BLaER1 (cell line): ENCODE data around the gene MRPS27.
"Not testable (repeated sequence)": the region's sequence is repeated elsewhere in the genome, so short reads cannot be mapped to it uniquely, and the experiment has no call there.

Source experiments
- H3K27ac ChIP-seq: shearing (Covaris generic); formaldehyde crosslinking; 2 replicates; pipeline ENCODE4 v1.8.1; 2022
- H3K27me3 ChIP-seq: shearing (Covaris generic); formaldehyde crosslinking; 2 replicates; pipeline ENCODE4 v1.8.1; 2022
- H3K36me3 ChIP-seq: shearing (Covaris generic); formaldehyde crosslinking; 2 replicates; pipeline ENCODE4 v1.8.1; 2022
- H3K4me1 ChIP-seq: shearing (Covaris generic); formaldehyde crosslinking; 2 replicates; pipeline ENCODE4 v1.8.1; 2022
- H3K4me2 ChIP-seq: shearing (Covaris generic); formaldehyde crosslinking; 2 replicates; pipeline ENCODE4 v1.8.1; 2022
- H3K4me3 ChIP-seq: shearing (Covaris generic); formaldehyde crosslinking; 2 replicates; pipeline ENCODE4 v1.8.1; 2022
- H3K9ac ChIP-seq: shearing (Covaris generic); formaldehyde crosslinking; 2 replicates; pipeline ENCODE4 v1.8.1; 2022
- H3K9me3 ChIP-seq: shearing (Covaris generic); formaldehyde crosslinking; 2 replicates; pipeline ENCODE4 v1.8.1; 2022
- H4K20me1 ChIP-seq: shearing (Covaris generic); formaldehyde crosslinking; 2 replicates; pipeline ENCODE4 v1.8.1; 2022
- Cebpa-rat ChIP-seq: shearing (Covaris generic); IDR thresholded peaks from 2 replicates; pipeline ENCODE4 v1.8.1; 2022

Gene MRPS27

DNA sequence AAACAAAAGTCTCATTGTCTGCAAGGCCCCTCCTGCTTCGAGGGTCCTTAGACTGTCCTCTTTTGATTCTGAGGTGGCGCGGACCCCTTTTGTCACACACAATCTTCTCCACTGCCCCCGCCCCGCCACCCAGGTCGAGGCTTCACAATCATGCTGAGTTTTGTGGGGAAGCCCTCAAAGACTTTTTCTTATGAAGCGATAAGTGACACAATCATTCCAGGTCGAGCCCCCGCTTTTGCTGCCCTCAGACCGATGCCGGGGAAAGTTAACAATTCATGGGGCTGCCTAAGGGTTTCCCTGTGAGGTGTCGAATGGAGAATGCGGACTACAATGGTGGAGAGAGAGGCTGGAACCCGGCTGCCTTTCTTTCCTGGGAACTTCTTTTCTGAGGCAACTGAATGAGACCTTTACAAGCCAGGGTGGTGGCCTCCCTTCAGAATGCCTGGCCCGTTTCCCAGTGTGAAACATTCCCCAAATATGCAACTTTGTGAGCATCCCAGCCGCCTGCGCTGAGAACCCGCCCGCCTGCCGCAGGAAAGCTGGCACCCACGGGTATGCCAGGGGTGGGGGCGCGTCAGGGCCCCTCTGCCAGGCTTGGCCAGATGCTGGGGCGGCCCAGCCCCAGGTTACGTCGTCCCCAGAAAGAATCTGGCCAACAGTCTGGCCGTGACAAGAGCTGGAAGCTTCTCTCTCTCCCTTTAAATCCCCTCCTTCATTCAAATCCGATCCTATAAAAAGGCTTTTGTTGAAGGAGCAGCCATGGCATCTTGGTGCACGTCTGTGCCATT lies 140.8 kb downstream of the MRPS27 start:
- Histone ChIP-seq H3K9me3 (no peaks in the 10 kb centered on the region), H3K4me2 (no peak overlapping the region), H4K20me1 (no peaks in the 10 kb centered on the region), H3K27me3 (no peaks in the 10 kb centered on the region), H3K9ac (no peak overlapping the region), H3K4me1 (no peaks in the 10 kb centered on the region), H3K27ac (no peak overlapping the region), H3K4me3 (no peak overlapping the region), H3K36me3 (peaks cover 36% of the 10 kb centered on the region)
- TF ChIP-seq Cebpa-rat: no peak

DNA sequence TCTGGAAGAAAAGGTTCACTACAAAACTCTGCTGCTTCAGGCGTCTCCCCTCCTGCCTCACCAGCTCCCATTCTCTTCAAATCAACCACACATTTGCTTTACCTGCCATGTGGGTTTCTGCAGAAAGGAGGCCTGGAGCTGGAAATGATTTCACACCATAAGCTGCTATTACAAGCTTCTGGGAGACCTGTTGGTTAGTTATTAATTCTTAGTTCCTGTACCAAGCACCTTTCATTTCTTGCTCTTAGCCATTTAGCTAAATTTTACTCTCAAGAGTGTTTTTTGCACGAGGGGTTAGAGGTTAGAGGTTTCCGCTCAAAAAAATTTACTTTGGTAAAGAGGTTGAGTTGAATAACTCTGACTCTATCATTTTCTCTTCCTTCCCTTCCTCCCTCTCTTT lies 142.5 kb downstream of the MRPS27 start:
- no peaks in the 10 kb centered on the region for H4K20me1 ChIP-seq
- no peaks in the 10 kb centered on the region for H3K9me3 ChIP-seq
- H3K27ac ChIP-seq: no peak overlapping the region
- 0 out of 2 replicates have a peak, but pooled peaks cover 5% of the 10 kb centered on the region for H3K4me1 ChIP-seq
- no peaks in the 10 kb centered on the region for H3K27me3 ChIP-seq
- TF ChIP-seq Cebpa-rat: no peak
- H3K4me2 ChIP-seq: no peak overlapping the region
- no peak overlapping the region for H3K4me3 ChIP-seq
- H3K9ac ChIP-seq: no peak overlapping the region
- H3K36me3 ChIP-seq: peaks cover 24% of the 10 kb centered on the region; the same call in 1 of the 2 replicates

DNA sequence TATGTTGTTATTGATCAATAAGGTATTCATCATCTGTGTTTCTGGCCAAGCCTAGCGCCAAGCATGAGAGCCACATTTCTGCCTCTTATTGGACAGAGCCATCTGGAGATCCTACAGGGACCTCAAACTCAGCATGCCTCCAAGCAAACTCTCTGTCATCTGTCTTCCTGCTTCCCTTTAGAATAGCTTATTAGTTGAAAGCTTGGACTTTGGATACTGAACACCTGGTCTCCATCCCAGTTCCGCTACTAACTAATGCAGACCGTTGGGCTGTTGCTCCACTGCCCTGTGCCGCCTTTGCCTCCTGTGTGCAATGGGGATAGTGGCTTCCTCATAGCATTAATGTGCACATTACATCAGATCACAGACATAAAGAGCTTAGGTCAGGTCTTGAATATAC lies 147.3 kb downstream of the MRPS27 start:
- Histone ChIP-seq H3K4me2 (no peak overlapping the region), H3K27me3 (no peaks in the 10 kb centered on the region), H3K4me1 (0 out of 2 replicates have a peak, but pooled peaks cover 5% of the 10 kb centered on the region), H3K9me3 (no peaks in the 10 kb centered on the region), H4K20me1 (no peaks in the 10 kb centered on the region), H3K9ac (no peak overlapping the region), H3K4me3 (no peak overlapping the region), H3K36me3 (0 out of 2 replicates have a peak, but pooled peaks cover 11% of the 10 kb centered on the region), H3K27ac (no peak overlapping the region)
- TF ChIP-seq Cebpa-rat: no peak

GRCh38 chr5:72171667-72172066 lies 148.4 kb downstream of the MRPS27 start:
- Histone ChIP-seq H4K20me1 (no peaks in the 10 kb centered on the region), H3K4me1 (0 out of 2 replicates have a peak, but pooled peaks cover 5% of the 10 kb centered on the region), H3K9me3 (no peaks in the 10 kb centered on the region), H3K9ac (no peak overlapping the region), H3K36me3 (0 out of 2 replicates have a peak, but pooled peaks cover 7% of the 10 kb centered on the region), H3K4me2 (no peak overlapping the region), H3K27me3 (no peaks in the 10 kb centered on the region), H3K4me3 (no peak overlapping the region), H3K27ac (no peak overlapping the region)
- TF ChIP-seq Cebpa-rat: no peak

DNA sequence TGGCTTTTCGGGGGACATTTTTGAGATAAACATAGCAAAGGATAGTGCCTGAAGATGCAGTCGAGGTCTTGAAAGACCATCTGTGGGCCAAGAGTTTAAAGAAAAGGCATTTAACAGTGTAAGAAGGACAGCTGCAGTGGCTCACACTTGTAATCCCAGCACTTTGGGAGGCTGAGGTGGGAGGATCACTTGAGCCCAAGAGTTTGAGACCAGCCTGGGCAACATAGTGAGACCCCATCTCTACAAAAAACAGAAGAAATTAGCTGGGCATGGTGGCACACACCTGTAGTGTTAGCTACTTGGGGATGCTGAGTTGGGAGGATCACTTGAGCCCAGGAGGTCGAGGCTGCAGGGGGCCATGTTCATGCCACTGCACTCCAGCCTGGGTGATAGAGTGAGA lies 148.9 kb downstream of the MRPS27 start:
- not testable (repeated sequence) for H3K4me2 ChIP-seq

DNA sequence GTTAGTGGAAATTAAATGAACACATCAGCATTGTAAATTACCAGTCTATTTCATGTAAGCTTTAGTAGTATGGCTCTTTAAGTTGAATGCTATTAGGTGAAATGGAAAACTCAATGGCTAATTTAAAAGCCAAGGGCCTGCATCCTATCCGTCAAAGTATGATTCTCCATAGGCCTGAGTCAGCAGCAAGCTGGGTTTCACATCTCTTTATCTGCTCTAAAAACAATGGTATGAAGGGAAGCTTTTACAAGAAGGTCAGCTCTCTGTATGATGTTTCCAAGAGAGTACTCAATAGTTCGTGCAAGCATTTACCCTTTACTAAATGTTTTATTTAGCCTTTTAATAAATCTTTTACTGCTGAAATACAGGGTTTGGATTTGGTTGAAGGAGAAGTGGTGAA lies 149.9 kb downstream of the MRPS27 start:
- H3K9me3 ChIP-seq: no peaks in the 10 kb centered on the region
- TF ChIP-seq Cebpa-rat: no peak
- no peak overlapping the region for H3K4me2 ChIP-seq
- H3K4me3 ChIP-seq: no peak overlapping the region
- no peak overlapping the region for H3K27ac ChIP-seq
- 0 out of 2 replicates have a peak, but pooled peaks cover 5% of the 10 kb centered on the region for H3K4me1 ChIP-seq
- H3K27me3 ChIP-seq: no peaks in the 10 kb centered on the region
- no peak overlapping the region for H3K9ac ChIP-seq
- peaks cover 12% of the 10 kb centered on the region; the same call in 1 of the 2 replicates for H3K36me3 ChIP-seq
- H4K20me1 ChIP-seq: no peaks in the 10 kb centered on the region

More for the DNA sequence above, 148.9 kb downstream of the MRPS27 start:
- not testable (repeated sequence) for H4K20me1 ChIP-seq, H3K9ac ChIP-seq, H3K27ac ChIP-seq, H3K4me3 ChIP-seq, H3K9me3 ChIP-seq, H3K4me1 ChIP-seq, H3K27me3 ChIP-seq
- H3K36me3 ChIP-seq: peaks cover 11% of the 10 kb centered on the region; the same call in 1 of the 2 replicates
